Fibroblast of lung (primary cell): ENCODE data around the gene OASL. TPM values are rescaled to one million over a fixed set of nuclear protein-coding genes. Genes with fewer than 3 reads are reported as not detected.

Source experiments
- DNase-seq, 2 donors: peaks; one replicate each; pipeline versions ENCODE4 v3.0.0 to v3.0.0-alpha.2; 2010; ENCODE audit warnings: low read depth in 2 of 2
- H2AFZ ChIP-seq: 2 replicates; pipeline ENCODE4 v1.5.1; 2012; ENCODE audit warnings: low read length, control low read depth, inconsistent platforms
- H3K27ac ChIP-seq: 2 replicates; pipeline ENCODE4 v1.5.1; 2011; ENCODE audit warnings: low read length, control low read depth; ENCODE audit not compliant: insufficient read depth
- H3K27me3 ChIP-seq: 2 replicates; pipeline ENCODE4 v1.5.1; 2011; ENCODE audit warnings: mild to moderate bottlenecking, low read length; ENCODE audit not compliant: control insufficient read depth, insufficient read depth
- H3K36me3 ChIP-seq: 2 replicates; pipeline ENCODE4 v1.5.1; 2011; ENCODE audit warnings: low read length; ENCODE audit not compliant: control insufficient read depth, insufficient read depth
- H3K4me1 ChIP-seq: 2 replicates; pipeline ENCODE4 v1.5.1; 2011; ENCODE audit warnings: low read length; ENCODE audit not compliant: control insufficient read depth, insufficient read depth; ENCODE audit errors: extremely low read depth
- H3K4me2 ChIP-seq: 2 replicates; pipeline ENCODE4 v1.5.1; 2011; ENCODE audit warnings: low read length, control low read depth; ENCODE audit not compliant: insufficient read depth; ENCODE audit errors: extremely low read depth
- H3K4me3 ChIP-seq, 4 experiments: fragments of 200-600 bp in 1 of 4; sonication (generic) in 1 of 4; replicated peaks in 1 of 4; 2 replicates each; pipeline ENCODE4 v1.5.1; 2011 to 2016; ENCODE audit warnings: low read length in 4 of 4, low read depth in 3 of 4, mild to moderate bottlenecking in 3 of 4, control low read depth in 2 of 4, inconsistent platforms in 1 of 4, mixed read lengths in 1 of 4; ENCODE audit not compliant: insufficient read depth in 1 of 4; ENCODE audit errors: control extremely low read depth in 1 of 4
- H3K79me2 ChIP-seq: 2 replicates; pipeline ENCODE4 v1.5.1; 2012; ENCODE audit warnings: mild to moderate bottlenecking, low read length, inconsistent platforms; ENCODE audit not compliant: control insufficient read depth, insufficient read depth
- H3K9ac ChIP-seq: 2 replicates; pipeline ENCODE4 v1.5.1; 2011; ENCODE audit warnings: mild to moderate bottlenecking, low read length, control low read depth; ENCODE audit not compliant: insufficient read depth
- H3K9me3 ChIP-seq: 2 replicates; pipeline ENCODE4 v1.5.1; 2012; ENCODE audit warnings: low read depth, low read length; ENCODE audit not compliant: control insufficient read depth, insufficient read depth
- H4K20me1 ChIP-seq: 2 replicates; pipeline ENCODE4 v1.5.1; 2011; ENCODE audit warnings: low read length; ENCODE audit not compliant: control insufficient read depth, insufficient read depth; ENCODE audit errors: extremely low read depth
- EZH2 ChIP-seq: IDR thresholded peaks from 2 replicates; pipeline ENCODE4 v1.5.1; 2012; ENCODE audit warnings: low read length, control low read depth, mild to moderate bottlenecking; ENCODE audit errors: missing control alignments
- polyA plus RNA-seq, 2 donors: library from polyadenylated mRNA; depleted of rRNA in 1 of 2; stranded (reverse) in 1 of 2; unstranded in 1 of 2; fragments of >200 nt; gene quantifications; 2 replicates each; pipeline ENCODE4 v1.2.1, GENCODE V29; 2011 to 2012; ENCODE audit warnings: missing spikeins in 1 of 2
- total RNA-seq: library from RNA; depleted of rRNA; stranded (reverse); fragments of >200 nt; gene quantifications from 2 replicates; pipeline ENCODE4 v1.2.1, GENCODE V29; 2014
- TF ChIP-seq, protein P1 (sequence below), 2 donors: IDR thresholded peaks in 1 of 2; conservative IDR thresholded peaks in 1 of 2; 1 replicate in 1 of 2; 2 replicates in 1 of 2; pipeline ENCODE4 v1.5.1; 2011 to 2012; ENCODE audit warnings: low read length in 2 of 2, control low read depth in 1 of 2, inconsistent platforms in 1 of 2, low read depth in 1 of 2, mild to moderate bottlenecking in 1 of 2

The OASL gene
- total and polyA plus RNA-seq, 2 donors (not counting 1 experiment from before 2014, with no cell fraction given), result 0.07 to 1.2 TPM

DNA sequence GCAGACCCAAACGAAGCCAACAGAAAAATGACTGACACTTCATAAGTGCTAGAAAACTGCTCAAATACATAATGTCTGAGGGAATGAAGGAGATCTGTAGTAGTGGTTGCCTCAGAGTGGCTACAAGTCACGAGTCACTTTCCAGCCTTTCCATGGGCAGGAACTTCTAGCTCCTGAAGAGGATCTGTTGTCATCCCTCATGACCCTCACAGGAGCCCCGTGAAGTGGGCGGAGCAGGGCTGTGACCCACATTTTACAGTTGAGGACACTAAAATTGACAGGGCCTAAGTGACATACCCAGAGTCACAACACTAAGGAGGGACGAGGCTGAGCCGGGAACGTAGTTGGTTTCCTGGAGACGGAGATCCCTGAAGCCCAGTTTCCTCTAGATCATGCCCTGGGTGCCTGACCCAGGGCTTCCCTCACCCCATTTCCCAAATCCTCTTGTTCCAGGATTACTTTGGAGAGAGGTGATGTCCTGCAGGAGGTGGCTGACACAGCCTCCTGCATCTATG lies 47.8 kb upstream of the OASL start:
- Histone ChIP-seq H3K4me2 (no peak overlapping the region), H3K9me3 (no peaks in the 10 kb centered on the region), H3K27me3 (peaks cover 2% of the 10 kb centered on the region), H4K20me1 (no peaks in the 10 kb centered on the region), H3K36me3 (no peaks in the 10 kb centered on the region), H3K4me3 (no peak overlapping the region), H3K9ac (no peak overlapping the region), H3K4me1 (no peaks in the 10 kb centered on the region), H3K79me2 (no peaks in the 10 kb centered on the region), H3K27ac (no peak overlapping the region), H2AFZ (no peak overlapping the region)
- no peak for DNase-seq
- no peak for TF ChIP-seq EZH2
- TF ChIP-seq, protein P1, sequence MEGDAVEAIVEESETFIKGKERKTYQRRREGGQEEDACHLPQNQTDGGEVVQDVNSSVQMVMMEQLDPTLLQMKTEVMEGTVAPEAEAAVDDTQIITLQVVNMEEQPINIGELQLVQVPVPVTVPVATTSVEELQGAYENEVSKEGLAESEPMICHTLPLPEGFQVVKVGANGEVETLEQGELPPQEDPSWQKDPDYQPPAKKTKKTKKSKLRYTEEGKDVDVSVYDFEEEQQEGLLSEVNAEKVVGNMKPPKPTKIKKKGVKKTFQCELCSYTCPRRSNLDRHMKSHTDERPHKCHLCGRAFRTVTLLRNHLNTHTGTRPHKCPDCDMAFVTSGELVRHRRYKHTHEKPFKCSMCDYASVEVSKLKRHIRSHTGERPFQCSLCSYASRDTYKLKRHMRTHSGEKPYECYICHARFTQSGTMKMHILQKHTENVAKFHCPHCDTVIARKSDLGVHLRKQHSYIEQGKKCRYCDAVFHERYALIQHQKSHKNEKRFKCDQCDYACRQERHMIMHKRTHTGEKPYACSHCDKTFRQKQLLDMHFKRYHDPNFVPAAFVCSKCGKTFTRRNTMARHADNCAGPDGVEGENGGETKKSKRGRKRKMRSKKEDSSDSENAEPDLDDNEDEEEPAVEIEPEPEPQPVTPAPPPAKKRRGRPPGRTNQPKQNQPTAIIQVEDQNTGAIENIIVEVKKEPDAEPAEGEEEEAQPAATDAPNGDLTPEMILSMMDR (conservative IDR thresholded peaks at IDR 0.05 in 1 of 2, IDR thresholded peaks at IDR 0.05 in 1 of 2; ENCODE audit: low read depth in 1 of 2, low read length in 2 of 2), result no peak

DNA sequence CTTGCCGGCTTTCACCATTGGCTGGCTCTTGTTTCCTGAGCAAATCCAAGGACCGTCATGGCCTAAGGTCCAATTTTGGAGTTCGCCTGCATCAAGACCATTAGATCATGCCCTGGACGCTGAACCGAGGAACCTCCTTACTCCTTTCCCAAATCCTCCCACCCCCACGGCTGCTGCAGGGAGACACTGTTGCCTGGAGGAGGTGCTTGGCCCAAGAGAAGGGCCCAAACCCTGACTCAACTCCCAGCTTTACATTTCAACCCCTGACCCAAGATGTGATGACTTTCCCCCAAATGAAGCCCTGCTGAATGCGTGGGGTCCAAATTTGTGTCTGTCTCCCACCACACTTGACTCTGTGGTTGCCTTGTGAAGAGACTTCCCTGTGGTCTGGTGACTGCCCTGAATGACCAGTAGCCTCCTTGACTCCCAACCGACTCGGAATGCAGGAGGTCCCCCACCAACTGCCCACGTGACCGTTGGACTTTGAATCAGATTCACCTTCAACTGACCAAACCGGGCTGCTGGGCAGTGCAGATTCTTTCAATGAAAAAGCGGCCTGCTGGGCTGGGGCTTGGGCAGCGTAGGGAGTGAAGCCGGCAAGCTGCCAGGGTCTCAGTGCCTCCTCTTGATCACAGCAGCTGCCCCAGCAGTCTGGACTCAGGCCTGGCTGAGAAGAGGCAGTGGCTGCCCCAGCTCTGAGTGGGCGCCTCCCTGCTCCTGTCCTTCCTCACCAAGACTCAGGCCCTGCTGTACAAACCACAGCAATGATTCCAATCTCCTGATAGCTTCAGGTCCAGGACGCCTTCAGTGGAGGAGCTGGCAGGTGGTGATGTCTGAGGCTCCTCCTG lies 46.7 kb upstream of the OASL start:
- Histone ChIP-seq H3K79me2 (no peaks in the 10 kb centered on the region), H3K4me3 (no peak overlapping the region), H3K9me3 (no peaks in the 10 kb centered on the region), H3K9ac (no peak overlapping the region), H3K36me3 (no peaks in the 10 kb centered on the region), H2AFZ (no peak overlapping the region), H3K4me2 (no peak overlapping the region), H3K4me1 (no peaks in the 10 kb centered on the region), H3K27ac (no peak overlapping the region), H3K27me3 (peaks cover 2% of the 10 kb centered on the region), H4K20me1 (no peaks in the 10 kb centered on the region)
- TF ChIP-seq, protein P1 (conservative IDR thresholded peaks at IDR 0.05 in 1 of 2, IDR thresholded peaks at IDR 0.05 in 1 of 2; ENCODE audit: low read depth in 1 of 2, low read length in 2 of 2), result no peak
- TF ChIP-seq EZH2, result no peak
- DNase-seq, result no peak

DNA sequence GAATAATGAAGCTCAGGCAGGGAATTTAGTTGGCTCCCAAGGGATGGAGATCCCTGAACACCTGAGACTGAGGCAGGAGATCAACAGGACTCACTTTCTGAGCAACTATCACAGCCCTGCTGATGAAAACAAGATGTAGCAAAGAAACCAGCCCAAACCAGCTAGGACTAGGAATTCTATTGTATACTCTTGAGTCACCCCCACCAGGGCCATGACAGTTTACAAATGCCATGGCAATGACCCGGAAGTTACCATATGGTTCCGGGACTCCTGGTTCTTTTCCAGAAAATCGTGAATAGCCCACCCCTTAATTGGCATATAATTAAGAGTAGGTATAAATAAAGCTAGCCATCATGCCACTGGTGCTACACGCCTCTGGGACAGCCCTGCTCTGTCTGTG lies 46.0 kb upstream of the OASL start:
- Histone ChIP-seq H3K27ac (no peak overlapping the region), H3K36me3 (no peaks in the 10 kb centered on the region), H2AFZ (no peak overlapping the region), H3K4me3 (no peak overlapping the region), H3K27me3 (peaks cover 2% of the 10 kb centered on the region), H3K4me2 (no peak overlapping the region), H3K9me3 (no peaks in the 10 kb centered on the region), H4K20me1 (no peaks in the 10 kb centered on the region), H3K9ac (no peak overlapping the region), H3K4me1 (no peaks in the 10 kb centered on the region), H3K79me2 (no peaks in the 10 kb centered on the region)
- TF ChIP-seq EZH2, result no peak
- TF ChIP-seq, protein P1 (conservative IDR thresholded peaks at IDR 0.05 in 1 of 2, IDR thresholded peaks at IDR 0.05 in 1 of 2; ENCODE audit: low read depth in 1 of 2, low read length in 2 of 2), result no peak
- DNase-seq, result no peak
